Fibroblast of skin of right biceps (primary cell): ENCODE measurements around the gene METTL8.
A peak's percentile ranks its signal among the peaks of the same experiment; 100 is the strongest.
"Not testable (repeated sequence)": the region's sequence is repeated elsewhere in the genome, so short reads cannot be mapped to it uniquely, and the experiment has no call there.

ENCODE experiments used
- DNase-seq: peaks from one replicate; pipeline ENCODE4 v3.0.0-alpha.2; 2013

METTL8 gene

DNA sequence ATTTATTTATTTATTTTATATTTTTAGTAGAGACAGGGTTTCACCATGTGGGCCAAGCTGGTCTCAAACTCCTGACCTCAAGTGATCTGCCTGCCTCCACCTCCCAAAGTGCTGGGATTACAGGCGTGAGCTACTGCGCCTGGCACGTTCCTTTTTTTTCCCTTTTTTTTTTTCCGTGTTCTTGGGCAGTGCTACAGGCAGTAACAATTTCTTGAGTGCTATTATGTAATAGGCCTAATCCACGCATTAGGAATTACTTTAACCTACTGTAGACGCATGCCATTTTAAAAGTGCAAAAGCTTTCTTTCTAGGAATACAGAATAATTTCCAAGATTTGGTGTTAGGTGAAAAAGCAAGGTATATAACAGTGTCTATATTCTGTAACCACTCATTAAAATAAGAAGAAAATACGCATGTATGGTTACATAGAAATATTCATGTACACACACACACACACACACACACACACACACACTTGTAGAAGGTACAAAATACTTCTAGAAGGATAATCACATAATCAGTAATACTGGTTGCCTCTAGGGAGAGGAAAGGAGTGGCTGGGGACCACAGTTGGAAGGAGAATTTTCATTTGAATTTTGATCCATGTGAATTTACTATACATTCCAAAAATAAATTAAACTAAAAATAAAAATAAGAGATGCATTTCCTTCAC is 92.3 kb downstream of the METTL8 start:
- DNase-seq, result no peak

DNA sequence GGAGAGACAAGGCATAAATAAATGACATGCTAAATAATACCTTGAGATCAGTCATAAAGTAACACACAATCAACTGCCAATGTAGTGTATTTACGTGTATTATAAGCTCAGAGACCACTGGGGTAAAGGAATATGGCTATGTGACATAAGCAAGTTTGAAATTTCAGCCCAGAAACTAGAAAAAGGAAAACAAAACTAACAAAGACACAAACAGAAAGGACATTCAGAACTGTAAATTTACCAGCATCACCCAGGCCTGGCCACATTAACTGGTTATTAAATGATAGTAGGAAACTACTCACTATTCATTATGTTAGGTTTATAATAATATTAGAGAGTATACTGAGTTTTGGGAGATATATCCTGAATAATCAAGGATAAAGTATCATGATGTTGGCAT is 98.8 kb downstream of the METTL8 start:
- DNase-seq, result no peak

DNA sequence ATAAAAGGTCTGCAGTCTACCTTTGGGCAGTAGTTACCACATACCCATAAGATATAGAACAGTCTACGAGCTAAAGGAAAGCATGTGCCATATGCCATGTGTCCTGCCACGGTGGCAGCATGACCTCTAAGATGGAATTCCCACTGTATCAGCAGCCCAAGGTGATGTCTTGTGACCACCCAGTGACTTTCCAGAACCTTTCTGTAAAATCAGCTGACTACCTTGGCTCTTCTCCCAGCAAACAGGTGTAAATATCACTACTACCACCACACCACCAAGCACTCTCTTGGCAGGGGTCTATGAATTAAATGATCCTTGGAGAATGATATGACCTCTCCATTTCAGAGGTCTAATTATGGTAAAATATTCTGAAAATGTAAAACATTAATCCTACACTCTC is 99.6 kb downstream of the METTL8 start:
- no peak for DNase-seq

DNA sequence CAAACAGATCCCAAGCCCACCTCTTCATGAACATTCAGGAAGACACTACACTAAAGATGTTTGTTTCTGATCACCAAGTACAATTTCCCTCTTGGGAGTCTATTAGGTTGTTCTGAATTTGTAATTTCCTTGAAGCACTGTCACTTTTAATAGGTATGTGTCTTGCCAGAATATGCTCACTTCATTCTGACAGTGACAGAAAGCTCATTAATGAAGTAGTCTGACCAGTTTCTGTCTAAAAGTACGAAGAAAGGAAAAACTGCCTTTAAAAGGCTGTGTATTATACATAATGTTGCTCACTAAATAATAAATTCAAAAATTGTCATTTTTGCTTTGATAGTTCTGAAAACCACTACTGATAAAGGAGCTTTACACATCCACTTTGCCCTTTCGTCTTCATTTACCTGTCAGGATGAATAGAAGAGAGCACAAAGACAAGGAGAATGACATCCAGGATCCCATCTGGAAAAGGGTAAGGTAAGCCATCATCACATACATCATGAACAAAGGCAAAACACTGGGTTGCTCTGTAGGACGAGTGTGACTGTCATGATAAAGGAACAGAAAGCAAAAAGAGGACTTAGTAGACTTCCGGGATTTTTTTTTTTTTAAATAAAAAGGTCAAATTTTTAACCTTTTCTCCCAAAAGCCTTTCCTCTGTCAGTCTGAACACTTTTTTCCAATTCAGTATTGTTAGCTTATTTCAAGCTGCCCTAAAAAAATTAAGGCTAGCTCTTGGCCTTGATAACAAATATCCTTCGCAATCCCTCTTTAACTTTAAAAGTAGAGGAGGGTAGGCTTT is 103.4 kb downstream of the METTL8 start:
- DNase-seq, result no peak

DNA sequence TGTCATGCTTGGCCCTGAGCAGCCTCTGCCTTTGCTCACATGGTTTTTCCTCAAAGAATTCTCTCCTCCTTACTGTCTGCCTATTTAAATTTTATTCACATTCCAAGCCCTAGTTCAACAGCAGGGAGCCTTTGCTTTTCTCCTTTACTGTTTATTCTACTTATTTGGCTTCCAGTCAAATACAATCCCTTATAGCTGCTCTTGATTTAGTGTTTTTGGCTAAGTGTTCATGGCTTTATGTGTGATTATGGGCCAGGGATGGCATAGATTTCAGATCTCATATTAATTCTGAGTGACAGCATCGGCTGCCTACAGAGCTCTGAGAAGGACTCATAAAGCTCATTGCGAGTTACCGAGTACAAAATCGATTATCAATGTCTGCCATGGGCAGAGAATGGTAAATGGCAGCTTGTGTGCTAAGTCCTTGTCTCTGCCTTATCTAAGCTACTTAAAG is 106.7 kb downstream of the METTL8 start:
- peak; percentile 28 for DNase-seq

DNA sequence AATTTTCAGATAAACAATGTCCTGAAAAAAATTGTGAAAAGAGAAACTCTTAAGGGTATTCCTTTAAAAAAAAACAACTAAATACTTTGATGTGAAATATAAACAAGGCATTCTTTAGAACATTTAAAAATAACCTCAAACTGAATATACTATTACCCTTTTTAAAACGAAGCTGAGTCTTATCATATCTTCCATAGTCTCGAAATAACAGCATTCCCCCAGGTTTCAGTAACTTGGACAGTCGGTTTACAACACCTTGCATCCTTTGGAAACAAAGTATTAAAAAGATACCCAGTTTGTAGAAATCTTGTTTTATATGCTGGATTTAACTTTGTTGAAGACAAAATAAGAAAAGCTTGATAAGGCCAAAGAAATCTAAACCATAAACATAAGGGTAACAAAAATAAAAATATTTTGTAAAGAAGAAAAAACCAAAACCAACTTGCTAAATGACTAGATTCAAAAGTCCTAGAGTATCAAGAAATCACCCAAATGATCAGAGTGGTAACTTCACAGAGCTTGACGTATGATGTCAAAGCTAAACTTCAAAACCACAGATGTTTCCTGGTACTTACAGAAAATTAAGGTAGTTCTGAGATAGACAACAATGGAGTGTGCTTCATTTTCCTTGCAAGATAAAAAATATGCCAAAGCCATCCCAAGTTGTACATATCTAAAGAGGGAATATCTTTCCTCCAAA is 107.8 kb downstream of the METTL8 start:
- DNase-seq, result no peak

DNA sequence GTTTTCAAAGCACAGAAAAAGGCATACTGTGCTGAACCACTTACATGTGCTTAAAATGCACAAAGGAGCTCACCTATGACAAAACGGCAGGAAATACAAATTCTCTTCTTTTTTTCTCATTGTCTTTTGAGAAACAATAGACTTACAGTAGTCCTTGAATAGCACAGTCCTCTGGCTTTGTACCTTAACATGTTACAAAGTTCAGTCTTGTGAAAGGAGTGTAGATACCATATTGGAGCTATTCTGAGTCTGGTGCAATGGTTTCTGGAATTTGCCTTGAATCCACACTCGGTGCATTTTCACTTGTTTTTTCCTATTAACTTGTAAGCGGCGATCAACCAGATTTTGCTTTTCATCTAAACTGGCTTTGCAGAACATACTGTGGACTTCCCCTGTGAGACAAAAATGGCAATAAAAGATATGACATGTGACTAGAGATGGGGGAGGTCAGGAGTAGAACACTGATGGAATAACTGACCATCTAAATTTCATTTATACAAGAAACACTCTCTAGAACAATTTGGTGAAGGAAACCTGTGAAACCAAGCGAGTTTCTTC is 109.7 kb downstream of the METTL8 start:
- DNase-seq, result no peak

DNA sequence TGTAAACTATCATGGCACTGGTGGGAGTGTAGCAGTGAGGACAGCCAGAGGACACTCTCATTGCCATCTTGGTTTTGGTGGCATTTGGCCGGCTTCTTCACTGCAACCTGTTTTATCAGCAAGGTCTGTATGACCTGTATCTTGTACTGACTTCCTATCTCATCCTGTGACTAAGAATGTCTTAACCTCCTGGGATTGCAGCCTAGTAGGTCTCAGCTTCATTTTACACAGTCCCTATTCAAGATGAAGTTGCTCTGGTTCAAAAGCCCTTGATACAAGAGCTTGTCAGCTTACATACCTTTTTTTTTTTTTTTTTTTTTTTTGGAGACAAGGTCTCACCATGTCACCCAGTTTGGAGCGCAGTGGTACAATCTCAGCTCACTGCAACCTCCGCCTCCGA is 110.9 kb downstream of the METTL8 start:
- no peak for DNase-seq

DNA sequence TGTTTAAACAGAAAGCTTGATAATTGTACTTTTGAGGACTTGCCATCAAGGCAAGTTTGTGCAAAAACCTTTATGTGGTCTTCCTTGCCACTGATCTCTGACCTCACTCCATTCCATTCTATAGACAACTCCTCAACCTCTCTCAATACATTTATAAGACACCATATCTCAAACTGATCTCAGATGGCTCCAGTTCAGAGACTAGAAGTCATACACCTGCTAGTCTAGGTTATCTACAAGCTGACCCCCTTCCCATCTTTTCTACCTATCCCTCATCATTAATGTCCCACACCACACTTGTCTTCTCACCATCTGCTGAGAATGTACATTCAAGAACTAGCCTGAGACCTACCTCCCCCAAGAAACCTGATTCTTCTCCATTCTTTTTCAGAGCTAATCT is 113.1 kb downstream of the METTL8 start:
- DNase-seq, result no peak

DNA sequence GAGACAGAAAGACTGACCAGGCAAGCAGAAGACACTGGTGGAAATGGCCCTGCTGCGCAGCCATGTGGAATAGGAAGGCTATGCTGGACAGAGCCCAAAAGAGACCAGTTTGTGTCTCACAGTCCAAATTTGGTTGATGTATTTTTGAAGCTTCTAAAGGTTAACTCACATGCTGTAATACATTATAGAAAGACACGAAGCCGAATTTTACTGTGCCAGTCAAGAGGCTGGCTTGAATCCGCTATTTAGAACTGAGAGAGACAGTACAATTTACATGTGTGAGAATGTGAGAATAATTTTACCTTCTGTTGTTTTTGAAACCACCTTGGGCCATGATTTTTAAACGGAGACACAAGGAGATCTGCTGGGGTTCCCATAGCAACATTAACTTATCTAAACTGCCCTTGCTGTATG is 113.6 kb downstream of the METTL8 start:
- no peak for DNase-seq

DNA sequence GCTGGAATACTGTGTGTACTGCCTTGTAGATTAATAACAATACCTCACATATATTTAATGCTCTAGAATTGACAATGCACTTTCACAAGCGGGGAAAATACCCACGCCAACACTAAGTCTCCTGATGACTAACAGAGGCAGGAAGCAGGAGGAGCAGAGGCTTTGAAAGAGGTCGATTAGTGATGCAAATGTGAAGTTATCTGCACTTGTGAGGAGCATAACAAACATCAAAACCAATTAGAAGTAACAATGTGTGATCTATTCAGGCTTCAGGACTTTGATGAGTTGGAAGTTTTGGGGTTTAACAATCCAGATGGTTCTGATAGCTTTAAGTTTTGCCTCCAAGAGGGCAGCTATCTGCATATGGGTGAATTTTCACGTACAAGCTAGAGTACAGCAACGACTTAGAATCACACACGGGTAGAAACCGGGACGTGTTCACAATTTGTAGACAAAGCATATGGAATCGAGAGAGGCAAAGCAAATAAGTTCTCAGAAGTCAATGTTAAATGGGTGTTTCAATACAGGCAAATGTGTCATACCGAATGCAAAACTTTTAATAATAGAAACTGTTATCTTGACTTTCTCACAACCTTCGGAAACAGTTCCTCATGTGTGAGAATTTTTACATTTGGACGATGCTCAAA is 114.5 kb downstream of the METTL8 start:
- peak; percentile 38 for DNase-seq

DNA sequence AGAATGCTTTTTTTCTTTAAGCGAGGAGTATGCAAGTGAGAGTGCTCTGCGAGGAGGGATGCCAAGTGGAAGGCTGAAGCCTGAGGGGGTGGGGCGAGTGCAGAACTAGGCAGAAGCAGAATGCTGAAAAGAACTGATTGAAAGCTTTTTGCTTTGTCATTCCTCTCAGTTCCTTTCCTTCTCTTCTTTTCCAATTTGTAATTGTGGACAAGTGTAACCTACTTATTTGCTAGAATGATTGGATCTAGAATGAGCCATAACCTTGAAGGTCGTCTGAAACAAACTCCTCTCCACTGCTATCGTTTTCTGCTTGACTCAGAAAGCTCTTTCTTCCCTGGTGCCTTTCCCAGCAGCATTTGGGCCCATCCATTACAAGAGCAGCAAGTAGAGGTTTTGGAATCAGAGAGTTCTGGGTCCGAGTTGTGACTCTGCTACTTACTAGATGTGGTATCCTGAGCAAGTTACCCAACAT is 115.3 kb downstream of the METTL8 start:
- no peak for DNase-seq

DNA sequence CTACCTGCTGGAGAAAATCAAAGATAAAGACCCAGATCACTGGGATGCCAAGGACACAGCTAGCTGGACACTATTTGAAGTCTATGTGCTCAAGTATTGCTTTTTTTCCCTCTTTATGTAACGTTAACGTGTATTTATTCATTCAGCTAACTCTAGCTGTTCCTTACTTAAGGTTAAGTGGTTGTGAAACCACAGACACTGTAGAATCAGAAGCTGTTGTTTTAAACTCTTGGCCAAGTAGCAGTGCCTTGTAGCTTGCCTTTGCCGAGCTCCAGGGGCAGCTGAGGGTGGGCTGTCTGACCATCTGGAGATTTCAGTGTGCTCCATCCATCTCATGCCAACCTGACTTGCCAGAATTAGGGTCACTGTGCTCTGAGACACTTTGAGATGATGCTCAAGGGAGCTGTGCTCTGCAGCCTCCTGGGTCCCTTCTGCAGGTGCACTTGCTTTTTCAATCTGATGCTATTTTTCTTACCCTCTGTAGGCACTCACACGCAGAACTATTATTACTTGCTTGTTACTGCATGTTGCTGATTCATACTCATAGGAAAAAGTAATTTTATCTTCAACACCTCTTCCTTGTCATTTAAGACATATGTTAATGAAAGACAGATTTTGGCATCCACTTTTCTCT is 116.2 kb downstream of the METTL8 start:
- DNase-seq, result no peak

DNA sequence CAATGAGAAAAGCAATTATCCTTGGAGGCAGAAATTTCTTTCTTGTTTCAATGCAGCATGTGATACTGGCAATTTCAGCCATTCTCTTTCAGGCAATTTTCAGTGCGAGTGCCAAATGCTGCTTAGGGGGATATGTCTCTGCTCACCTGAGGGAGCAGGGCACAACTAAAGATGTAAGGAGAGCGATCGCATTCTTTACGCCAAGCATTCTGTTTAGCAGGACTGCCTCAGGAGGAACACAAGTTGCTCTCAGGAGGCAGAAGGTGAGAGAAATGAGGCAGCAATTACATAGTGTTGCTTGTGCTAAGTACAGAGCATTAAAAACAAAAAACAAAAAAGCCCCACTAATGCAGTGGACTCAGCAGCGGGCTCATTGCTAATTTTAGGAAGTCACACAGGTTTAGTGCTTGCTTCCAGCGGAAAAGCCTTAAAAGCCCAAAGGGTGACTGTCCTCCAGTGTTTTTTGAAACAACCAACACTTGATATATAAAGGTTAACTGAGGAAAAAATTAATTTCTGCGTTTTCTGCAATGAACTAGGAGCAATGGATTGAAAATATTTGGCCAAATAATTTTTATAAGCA is 116.9 kb downstream of the METTL8 start:
- no peak for DNase-seq

DNA sequence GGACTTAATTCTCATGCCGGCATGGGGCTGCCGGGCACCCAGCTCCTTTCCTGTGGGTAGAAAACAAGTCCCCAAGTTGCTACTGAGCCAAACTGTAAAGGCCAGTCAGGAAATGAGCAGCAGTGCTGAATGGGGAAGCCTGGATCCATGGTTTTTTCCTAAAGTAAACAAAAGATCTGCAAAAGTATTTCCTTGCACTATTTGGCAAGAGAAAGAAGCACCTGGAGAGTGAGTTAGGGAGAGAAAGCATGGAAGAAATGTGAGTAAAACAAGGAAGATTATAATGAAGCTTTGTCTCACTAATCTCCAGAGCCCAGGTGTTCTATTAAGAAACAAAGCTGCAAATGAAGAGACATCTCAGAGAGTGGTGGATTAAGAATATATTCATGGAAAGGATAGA is 117.6 kb downstream of the METTL8 start:
- DNase-seq, result no peak

DNA sequence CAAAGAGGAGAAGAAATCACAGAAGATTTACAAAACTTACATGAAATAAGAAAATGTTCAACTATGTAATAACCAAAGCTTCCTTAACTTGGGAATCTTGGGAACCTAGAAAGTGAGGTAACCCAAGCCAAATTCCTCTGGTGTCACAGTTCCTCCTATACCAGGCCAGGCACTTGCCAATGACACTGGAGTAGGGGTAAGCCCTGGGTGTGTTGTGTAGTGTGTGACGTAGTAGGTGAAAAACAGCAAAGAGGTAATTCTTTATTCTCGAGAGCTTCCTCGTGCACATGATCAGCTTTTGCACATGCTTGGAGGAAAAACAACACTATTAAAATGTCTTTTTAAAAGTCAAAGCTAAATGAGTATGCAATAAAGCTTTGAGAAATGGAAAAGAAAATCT is 118.0 kb downstream of the METTL8 start:
- DNase-seq, result no peak

DNA sequence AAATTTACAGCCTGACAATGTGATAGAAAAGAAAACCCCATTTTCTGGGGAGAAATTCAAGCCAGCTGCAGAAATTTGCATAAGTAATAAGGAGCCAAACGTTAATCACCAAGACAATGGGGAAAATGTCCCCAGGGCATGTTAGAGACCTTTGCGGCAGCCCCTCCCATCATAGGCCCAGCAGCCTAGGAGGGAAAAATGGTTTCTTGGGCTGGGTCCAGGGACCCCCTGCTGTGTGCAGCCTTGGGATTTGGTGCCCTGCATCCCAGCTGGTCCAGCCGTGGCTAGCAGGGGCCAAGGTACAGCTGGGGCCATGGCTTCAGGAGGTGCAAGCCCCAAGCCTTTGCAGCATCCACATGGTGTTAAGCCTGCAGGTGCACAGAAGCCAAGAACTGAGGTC is 121.6 kb downstream of the METTL8 start:
- not testable (repeated sequence) for DNase-seq

DNA sequence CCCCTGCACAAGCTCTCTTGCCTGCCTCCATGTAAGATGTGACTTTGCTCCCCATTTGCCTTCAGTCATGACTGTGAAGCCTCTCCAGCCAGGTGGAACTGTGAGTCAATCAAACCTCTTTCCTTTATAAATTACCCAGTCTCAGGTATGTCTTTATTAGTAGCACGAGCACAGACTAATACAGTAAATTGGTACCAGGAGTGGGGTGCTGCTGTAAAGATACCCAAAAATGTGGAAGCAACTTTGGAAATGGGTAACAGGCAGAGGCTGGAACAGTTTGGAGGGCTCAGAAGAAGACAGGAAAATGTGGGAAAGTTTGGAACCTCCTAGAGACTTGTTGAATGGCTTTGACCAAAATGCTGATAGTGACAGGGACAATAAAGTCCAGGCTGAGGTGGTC is 122.2 kb downstream of the METTL8 start:
- not testable (repeated sequence) for DNase-seq

DNA sequence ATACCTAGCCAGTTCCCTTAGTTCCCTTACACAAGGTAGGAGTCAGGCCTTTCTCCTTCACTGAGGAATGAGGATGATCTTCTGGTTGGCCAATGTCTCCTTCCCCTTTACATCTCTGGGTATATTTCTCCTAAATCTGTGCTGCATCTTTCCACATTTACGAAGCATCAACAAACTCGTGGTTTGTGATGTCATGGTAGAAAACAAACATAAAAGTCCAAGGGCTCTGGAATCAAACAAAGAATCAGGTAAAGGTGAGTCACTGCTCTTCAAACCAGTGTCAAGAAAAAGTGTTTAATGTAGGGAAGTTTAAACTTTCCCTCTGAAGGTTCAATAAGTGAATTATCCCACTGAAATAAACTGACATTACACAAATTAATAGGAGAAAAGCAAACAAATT is 122.9 kb downstream of the METTL8 start:
- DNase-seq, result no peak

DNA sequence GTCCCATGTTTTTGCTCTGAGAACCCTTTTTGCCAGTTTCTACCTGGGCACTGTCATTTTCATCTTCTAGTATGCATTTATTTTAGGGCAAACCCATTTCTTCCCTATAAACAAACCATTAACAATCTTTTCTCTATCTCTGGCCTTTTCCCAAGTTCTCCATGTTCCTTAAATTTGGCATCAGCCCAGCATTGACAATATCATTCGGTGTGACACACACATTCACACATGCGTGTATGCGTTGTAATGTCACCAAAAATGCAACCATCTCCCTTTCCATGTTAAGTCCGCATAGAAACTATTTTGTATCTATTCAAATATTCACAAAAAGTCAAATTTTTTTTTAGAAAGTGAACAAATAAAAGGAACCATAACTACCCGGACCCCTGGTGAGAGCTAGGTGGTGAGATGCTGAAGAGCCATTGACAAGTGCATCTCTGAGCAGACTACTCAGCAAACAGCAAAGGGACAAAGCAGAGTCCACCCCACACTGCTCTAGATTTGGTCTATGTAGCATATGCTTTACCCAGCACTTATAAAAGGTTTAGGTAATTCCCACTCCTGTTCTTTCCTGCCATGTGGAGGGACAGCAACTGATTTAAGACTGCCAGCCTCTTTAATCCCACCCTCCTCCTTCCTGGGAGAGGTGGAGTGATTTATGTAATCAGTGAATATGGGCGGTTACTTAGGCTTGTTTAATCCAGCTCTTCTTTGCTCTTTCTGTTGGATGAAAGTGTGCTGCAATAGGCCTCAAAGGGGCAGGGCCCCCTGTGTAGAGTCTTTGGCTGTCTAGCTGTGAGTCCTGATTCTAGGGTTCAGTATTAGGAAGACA is 124.1 kb downstream of the METTL8 start:
- no peak for DNase-seq
